H1 (cell line): ENCODE data around the gene AHI1. TPM values are rescaled to one million over a fixed set of nuclear protein-coding genes. Genes with fewer than 3 reads are reported as not detected.

ENCODE experiments used
- CTCF ChIA-PET: fragments of 300-600 bp; sonication (Branson Sonifier 250); formaldehyde crosslinking; loops from one replicate; lab custom pipeline; 2021; ENCODE audit not compliant: partially characterized antibody; lab: Charles Lee
- POLR2A ChIA-PET: fragments of 300-600 bp; sonication (Branson Sonifier 250); formaldehyde crosslinking; loops from one replicate; lab custom pipeline; 2021; ENCODE audit warnings: inconsistent platforms; ENCODE audit not compliant: partially characterized antibody; lab: Charles Lee
- DNase-seq, 2 experiments: peaks; one replicate each; pipeline versions ENCODE4 v3.0.0 to v3.0.0-alpha.2; 2010 to 2022; ENCODE audit warnings: low spot score in 2 of 2, low read depth in 1 of 2, mixed read lengths in 1 of 2
- FAIRE-seq: peaks from 2 replicates; lab custom pipeline; 2011; peaks lifted over from hg19 to GRCh38; lab: Jason Lieb, UNC
- H2AFZ ChIP-seq: 2 replicates; pipeline ENCODE4 v1.8.1; 2012; ENCODE audit warnings: low read length, inconsistent platforms
- H2AK5ac ChIP-seq: 2 replicates; pipeline ENCODE4 v1.6.1; 2013; ENCODE audit warnings: low read depth, low read length
- H2BK120ac ChIP-seq: replicated peaks from 2 replicates; pipeline ENCODE3; 2013; ENCODE audit warnings: low read depth, low read length, inconsistent platforms
- H2BK12ac ChIP-seq: 2 replicates; pipeline ENCODE4 v1.6.1; 2013; ENCODE audit warnings: low read depth, low read length
- H2BK15ac ChIP-seq: 2 replicates; pipeline ENCODE4 v1.6.1; 2013; ENCODE audit warnings: low read length
- H2BK20ac ChIP-seq: 2 replicates; pipeline ENCODE4 v1.6.1; 2013; ENCODE audit warnings: low read length
- H2BK5ac ChIP-seq: 2 replicates; pipeline ENCODE4 v1.6.1; 2013; ENCODE audit warnings: low read depth, low read length
- H3K14ac ChIP-seq: 2 replicates; pipeline ENCODE4 v1.6.1; 2013; ENCODE audit warnings: inconsistent platforms; ENCODE audit not compliant: insufficient read length
- H3K18ac ChIP-seq: 2 replicates; pipeline ENCODE4 v1.6.1; 2013; ENCODE audit warnings: low read length; ENCODE audit errors: extremely low read depth
- H3K23ac ChIP-seq: 2 replicates; pipeline ENCODE4 v1.6.1; 2013; ENCODE audit warnings: inconsistent platforms; ENCODE audit not compliant: insufficient read length
- H3K23me2 ChIP-seq: 2 replicates; pipeline ENCODE4 v1.6.1; 2013; ENCODE audit warnings: low read depth, low read length
- H3K27ac ChIP-seq: 2 replicates; pipeline ENCODE4 v1.6.1; 2011; ENCODE audit warnings: low read depth, low read length, inconsistent platforms
- H3K27me3 ChIP-seq, 4 experiments: replicated peaks in 1 of 4; 1 replicate in 1 of 4; 2 replicates in 3 of 4; pipeline versions ENCODE4 v1.6.1 to v1.8.1; 2011 to 2013; ENCODE audit warnings: low read length in 3 of 4, mild to moderate bottlenecking in 3 of 4, inconsistent platforms in 2 of 4, mixed read lengths in 2 of 4, moderate library complexity in 1 of 4; ENCODE audit not compliant: control insufficient read depth in 3 of 4, insufficient read depth in 3 of 4; ENCODE audit errors: extremely low read depth in 1 of 4
- H3K36me3 ChIP-seq, 4 experiments: 2 replicates each; pipeline versions ENCODE4 v1.6.1 to v1.8.1; 2011 to 2013; ENCODE audit warnings: mild to moderate bottlenecking in 4 of 4, low read length in 3 of 4, moderate library complexity in 2 of 4, control low read depth in 1 of 4, inconsistent platforms in 1 of 4; ENCODE audit not compliant: insufficient read depth in 4 of 4, control insufficient read depth in 2 of 4
- H3K4ac ChIP-seq: replicated peaks from 2 replicates; pipeline ENCODE3; 2013; ENCODE audit warnings: low read length, low read depth, mixed read lengths, inconsistent platforms; ENCODE audit not compliant: insufficient read length
- H3K4me1 ChIP-seq, 4 experiments: replicated peaks in 1 of 4; 1 replicate in 1 of 4; 2 replicates in 3 of 4; pipeline versions ENCODE4 v1.6.1 to v1.8.1; 2011 to 2013; ENCODE audit warnings: low read length in 3 of 4, inconsistent platforms in 2 of 4, mixed read lengths in 1 of 4; ENCODE audit not compliant: insufficient read depth in 4 of 4, control insufficient read depth in 3 of 4
- H3K4me2 ChIP-seq, 2 experiments: 2 replicates each; pipeline versions ENCODE4 v1.6.1 to v1.8.1; 2011 to 2013; ENCODE audit warnings: low read depth in 2 of 2, low read length in 2 of 2, control low read depth in 1 of 2, inconsistent platforms in 1 of 2, mild to moderate bottlenecking in 1 of 2; ENCODE audit not compliant: insufficient read depth in 1 of 2
- H3K4me3 ChIP-seq, 4 experiments: fragments of 200-600, 300-600 bp in 1 of 4; sonication (generic), shearing (Covaris generic), sonication (Bioruptor Twin) in 1 of 4; 2 replicates each; pipeline versions ENCODE4 v1.5.1 to v1.8.1; 2011 to 2016; ENCODE audit warnings: low read length in 4 of 4, low read depth in 3 of 4, control low read depth in 2 of 4, inconsistent platforms in 2 of 4, mild to moderate bottlenecking in 2 of 4, mixed read lengths in 1 of 4, moderate library complexity in 1 of 4; ENCODE audit not compliant: insufficient read depth in 2 of 4; ENCODE audit errors: extremely low read depth in 1 of 4
- H3K56ac ChIP-seq: replicated peaks from 2 replicates; pipeline ENCODE3; 2013; ENCODE audit warnings: low read depth, mild to moderate bottlenecking, mixed read lengths, low read length, inconsistent platforms; ENCODE audit not compliant: insufficient read length
- H3K79me1 ChIP-seq: 2 replicates; pipeline ENCODE4 v1.6.1; 2013; ENCODE audit warnings: low read depth, low read length, control low read depth
- H3K79me2 ChIP-seq, 2 experiments: 2 replicates each; pipeline versions ENCODE4 v1.6.1 to v1.8.1; 2012 to 2013; ENCODE audit warnings: low read length in 2 of 2, mild to moderate bottlenecking in 2 of 2, inconsistent platforms in 1 of 2; ENCODE audit not compliant: insufficient read depth in 2 of 2, control insufficient read depth in 1 of 2
- H3K9ac ChIP-seq, 4 experiments: replicated peaks in 1 of 4; 1 replicate in 1 of 4; 2 replicates in 3 of 4; pipeline versions ENCODE4 v1.6.1 to v1.8.1; 2011 to 2013; ENCODE audit warnings: low read depth in 3 of 4, low read length in 3 of 4, control low read depth in 2 of 4, mild to moderate bottlenecking in 2 of 4, moderate library complexity in 2 of 4, inconsistent platforms in 1 of 4; ENCODE audit errors: extremely low read depth in 1 of 4
- H3K9me3 ChIP-seq, 2 experiments: 2 replicates each; pipeline versions ENCODE4 v1.6.1 to v1.8.1; 2012 to 2013; ENCODE audit warnings: mild to moderate bottlenecking in 2 of 2, moderate library complexity in 2 of 2, control low read depth in 1 of 2, inconsistent platforms in 1 of 2, low read depth in 1 of 2, low read length in 1 of 2, mixed read lengths in 1 of 2; ENCODE audit not compliant: insufficient read depth in 2 of 2
- H4K20me1 ChIP-seq, 2 experiments: replicated peaks in 1 of 2; 2 replicates each; pipeline versions ENCODE3 to v1.8.1; 2011 to 2013; ENCODE audit warnings: inconsistent platforms in 2 of 2, low read length in 2 of 2, mild to moderate bottlenecking in 1 of 2; ENCODE audit not compliant: insufficient read depth in 2 of 2, control insufficient read depth in 1 of 2
- H4K5ac ChIP-seq: 2 replicates; pipeline ENCODE4 v1.6.1; 2013; ENCODE audit warnings: low read length, low read depth, mixed read lengths, inconsistent platforms; ENCODE audit not compliant: insufficient read length
- H4K8ac ChIP-seq: 2 replicates; pipeline ENCODE4 v1.8.0; 2013; ENCODE audit warnings: mild to moderate bottlenecking, moderate library complexity, low read length, inconsistent platforms; ENCODE audit not compliant: insufficient read depth; ENCODE audit errors: extremely low read depth
- H4K91ac ChIP-seq: replicated peaks from 2 replicates; pipeline ENCODE3; 2013; ENCODE audit warnings: low read length, mixed read lengths, inconsistent platforms; ENCODE audit not compliant: insufficient read length
- BACH1 ChIP-seq: IDR thresholded peaks from 2 replicates; pipeline ENCODE4 v1.6.1; 2012; ENCODE audit warnings: low read length, improper control_type of control experiment
- CBX5 ChIP-seq: fragments of 300-800, 300-1000 bp; sonication (generic); IDR thresholded peaks from 2 replicates; pipeline ENCODE4 v1.7.1; 2016; ENCODE audit warnings: antibody characterized with exemption, low read length, low read depth
- CBX8 ChIP-seq: fragments of 300-800, 300-1000 bp; sonication (generic); IDR thresholded peaks from 2 replicates; pipeline ENCODE4 v1.7.1; 2016; ENCODE audit warnings: low read depth, low read length, borderline replicate concordance
- CHD1 ChIP-seq: IDR thresholded peaks from 2 replicates; pipeline ENCODE4 v1.6.1; 2012; ENCODE audit warnings: low read depth, low read length, improper control_type of control experiment
- CREB1 ChIP-seq: IDR thresholded peaks from 2 replicates; pipeline ENCODE4 v1.6.1; 2012; ENCODE audit warnings: inconsistent platforms
- CTBP2 ChIP-seq: IDR thresholded peaks from 2 replicates; pipeline ENCODE4 v1.7.0; 2011; ENCODE audit warnings: borderline replicate concordance, mild to moderate bottlenecking, moderate library complexity, mixed read lengths, low read length; ENCODE audit not compliant: insufficient read depth, insufficient read length
- GABPA ChIP-seq: IDR thresholded peaks from 2 replicates; pipeline ENCODE4 v1.6.1; 2011; ENCODE audit warnings: mild to moderate bottlenecking, low read length, moderate library complexity, borderline replicate concordance; ENCODE audit not compliant: insufficient read depth
- HDAC6 ChIP-seq: IDR thresholded peaks from one replicate; pipeline ENCODE4 v1.7.1; 2012; ENCODE audit warnings: low read depth, mild to moderate bottlenecking, inconsistent platforms, low read length, moderate library complexity
- KDM1A ChIP-seq: fragments of 200-600, 300-600 bp; sonication (generic); IDR thresholded peaks from 2 replicates; pipeline ENCODE4 v1.7.1; 2016; ENCODE audit warnings: mild to moderate bottlenecking, low read length, borderline replicate concordance
- POU5F1 ChIP-seq: IDR thresholded peaks from 2 replicates; pipeline ENCODE4 v1.6.1; 2011; ENCODE audit warnings: low read depth, mild to moderate bottlenecking, low read length, moderate library complexity
- SIRT6 ChIP-seq: IDR thresholded peaks from one replicate; pipeline ENCODE4 v1.7.1; 2012; ENCODE audit warnings: low read length, inconsistent platforms
- WGBS, 2 experiments: shearing (Covaris generic) in 1 of 2; methylation state at CpG; one replicate each; pipeline versions ENCODE4 v1.1.6 to v1.1.7; 2013 to 2015; ENCODE audit warnings: low lambda C conversion rate in 2 of 2, mixed read lengths in 2 of 2, inconsistent platforms in 1 of 2, low coverage in 1 of 2, missing lambda C conversion rate in 1 of 2; ENCODE audit not compliant: insufficient replicate concordance in 2 of 2, insufficient coverage in 1 of 2, insufficient read length in 1 of 2; ENCODE audit errors: extremely low coverage in 1 of 2, missing lambda C conversion rate in 1 of 2; 5-methylcytosine and 5-hydroxymethylcytosine counted together
- polyA plus RNA-seq, 7 experiments: library from polyadenylated mRNA; depleted of rRNA in 3 of 7; stranded (reverse) in 5 of 7; unstranded in 2 of 7; fragments of >200 nt in 5 of 7; fragments of 200-250 nt in 2 of 7; gene quantifications; 1 replicate in 5 of 7; 2 replicates in 1 of 7; 4 replicates in 1 of 7; pipeline versions ENCODE4 v1.2.1 to v1.2.3, GENCODE V29; 2011 to 2013; ENCODE audit warnings: missing spikeins in 2 of 7, mixed read lengths in 2 of 7
- total RNA-seq: library from RNA; stranded (reverse); fragmentation: NEBNext Ultra II Directional; extraction: Animal tissue kit (Norgen Biotek cat#: 25700); gene quantifications from 2 replicates; pipeline ENCODE4 v1.2.1, GENCODE V29; 2021
- TF ChIP-seq, protein P1 (sequence below), 3 experiments: IDR thresholded peaks; 1 replicate in 2 of 3; 2 replicates in 1 of 3; pipeline versions ENCODE4 v1.5.1 to v1.6.1; 2011; ENCODE audit warnings: low read length in 3 of 3, mild to moderate bottlenecking in 3 of 3, inconsistent platforms in 2 of 3, low read depth in 1 of 3, moderate library complexity in 1 of 3; ENCODE audit not compliant: insufficient read depth in 1 of 3; ENCODE audit errors: control extremely low read depth in 1 of 3

Gene AHI1
- total and polyA plus RNA-seq, 2 of the 8 experiments (the other 6 are each of a cell fraction or from before 2014, with no cell fraction given) = 4.2 to 19.6 TPM

DNA sequence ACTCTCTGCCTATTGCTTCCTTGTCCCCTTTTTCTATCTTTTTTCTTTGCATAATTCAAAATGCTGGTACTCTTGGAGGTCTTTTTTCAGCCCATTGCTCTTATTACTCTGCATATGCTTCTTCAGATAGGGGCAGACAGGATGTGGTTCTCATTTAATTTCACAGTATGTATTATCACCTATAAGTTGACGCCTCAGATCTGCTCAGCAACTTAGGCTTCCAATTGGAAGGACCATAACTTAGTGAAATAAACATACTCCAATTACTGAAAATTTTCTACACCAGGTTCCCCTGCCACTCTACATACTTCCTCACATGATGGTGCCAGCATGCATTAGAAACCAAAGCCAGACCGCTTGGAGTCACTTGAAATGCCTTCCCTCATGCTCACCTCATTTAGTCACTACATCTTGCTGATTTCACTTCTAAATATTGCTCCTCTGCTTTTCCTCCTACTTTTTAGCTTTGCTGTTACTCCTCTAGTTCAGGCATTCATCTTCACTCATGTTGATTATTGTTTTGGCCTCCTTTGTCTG is 34.5 kb upstream of the AHI1 start:
- Histone ChIP-seq H4K8ac (no peak overlapping the region), H3K4me1 (no peaks in the 10 kb centered on the region; a peak in 1 of 7 replicates), H3K4ac (no peak overlapping the region), H3K27ac (no peak overlapping the region), H2AFZ (no peak overlapping the region), H3K4me3 (no peak overlapping the region), H2BK20ac (no peak overlapping the region), H2BK15ac (no peak overlapping the region), H3K36me3 (no peaks in the 10 kb centered on the region), H3K4me2 (no peak overlapping the region), H3K79me2 (no peaks in the 10 kb centered on the region), H3K56ac (no peak overlapping the region), H2AK5ac (no peak overlapping the region), H2BK12ac (no peak overlapping the region), H3K9ac (no peak overlapping the region), H4K91ac (no peak overlapping the region), H2BK5ac (no peak overlapping the region), H3K23me2 (no peaks in the 10 kb centered on the region), H4K5ac (no peak overlapping the region), H3K18ac (no peak overlapping the region), H3K9me3 (no peaks in the 10 kb centered on the region), H3K27me3 (no peaks in the 10 kb centered on the region), H2BK120ac (no peak overlapping the region), H3K79me1 (no peaks in the 10 kb centered on the region), H4K20me1 (no peaks in the 10 kb centered on the region), H3K23ac (no peak overlapping the region), H3K14ac (no peak overlapping the region)
- FAIRE-seq = no peak
- WGBS, 2 experiments = 91% methylated on average over 2 of the region's 2 CpGs; no CpG with 5 or more reads in 1 of the 2 experiments
- POLR2A ChIA-PET = no interaction called here
- CTCF ChIA-PET = no interaction called here
- no peak for TF ChIP-seq CBX5
- TF ChIP-seq HDAC6 = no peak
- no peak for TF ChIP-seq GABPA
- no peak for TF ChIP-seq SIRT6
- no peak for TF ChIP-seq KDM1A
- no peak for TF ChIP-seq CTBP2
- no peak for TF ChIP-seq BACH1
- TF ChIP-seq, protein P1, sequence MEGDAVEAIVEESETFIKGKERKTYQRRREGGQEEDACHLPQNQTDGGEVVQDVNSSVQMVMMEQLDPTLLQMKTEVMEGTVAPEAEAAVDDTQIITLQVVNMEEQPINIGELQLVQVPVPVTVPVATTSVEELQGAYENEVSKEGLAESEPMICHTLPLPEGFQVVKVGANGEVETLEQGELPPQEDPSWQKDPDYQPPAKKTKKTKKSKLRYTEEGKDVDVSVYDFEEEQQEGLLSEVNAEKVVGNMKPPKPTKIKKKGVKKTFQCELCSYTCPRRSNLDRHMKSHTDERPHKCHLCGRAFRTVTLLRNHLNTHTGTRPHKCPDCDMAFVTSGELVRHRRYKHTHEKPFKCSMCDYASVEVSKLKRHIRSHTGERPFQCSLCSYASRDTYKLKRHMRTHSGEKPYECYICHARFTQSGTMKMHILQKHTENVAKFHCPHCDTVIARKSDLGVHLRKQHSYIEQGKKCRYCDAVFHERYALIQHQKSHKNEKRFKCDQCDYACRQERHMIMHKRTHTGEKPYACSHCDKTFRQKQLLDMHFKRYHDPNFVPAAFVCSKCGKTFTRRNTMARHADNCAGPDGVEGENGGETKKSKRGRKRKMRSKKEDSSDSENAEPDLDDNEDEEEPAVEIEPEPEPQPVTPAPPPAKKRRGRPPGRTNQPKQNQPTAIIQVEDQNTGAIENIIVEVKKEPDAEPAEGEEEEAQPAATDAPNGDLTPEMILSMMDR (IDR thresholded peaks at IDR 0.05; ENCODE audit: control extremely low read depth in 1 of 3, insufficient read depth in 1 of 3, low read depth in 1 of 3, low read length in 3 of 3) = no peak
- TF ChIP-seq CBX8 = no peak
- TF ChIP-seq POU5F1 = no peak
- no peak for TF ChIP-seq CHD1
- TF ChIP-seq CREB1 = no peak
- TF ChIP-seq, all 59 proteins: peak for 0
- no peak for DNase-seq
